H1 (cell line): Measurements from ENCODE around the gene OR8H2. TPM values are rescaled to one million over a fixed set of nuclear protein-coding genes. Genes with fewer than 3 reads are reported as not detected.
"Not testable (repeated sequence)": the region's sequence is repeated elsewhere in the genome, so short reads cannot be mapped to it uniquely, and the experiment has no call there.

ENCODE experiments used
- CTCF ChIA-PET: fragments of 300-600 bp; sonication (Branson Sonifier 250); formaldehyde crosslinking; loops from one replicate; lab custom pipeline; 2021; ENCODE audit not compliant: partially characterized antibody; lab: Charles Lee
- POLR2A ChIA-PET: fragments of 300-600 bp; sonication (Branson Sonifier 250); formaldehyde crosslinking; loops from one replicate; lab custom pipeline; 2021; ENCODE audit warnings: inconsistent platforms; ENCODE audit not compliant: partially characterized antibody; lab: Charles Lee
- DNase-seq, 2 experiments: peaks; one replicate each; pipeline versions ENCODE4 v3.0.0 to v3.0.0-alpha.2; 2010 to 2022; ENCODE audit warnings: low spot score in 2 of 2, low read depth in 1 of 2, mixed read lengths in 1 of 2
- FAIRE-seq: peaks from 2 replicates; lab custom pipeline; 2011; peaks lifted over from hg19 to GRCh38; lab: Jason Lieb, UNC
- H2AFZ ChIP-seq: 2 replicates; pipeline ENCODE4 v1.8.1; 2012; ENCODE audit warnings: low read length, inconsistent platforms
- H2AK5ac ChIP-seq: 2 replicates; pipeline ENCODE4 v1.6.1; 2013; ENCODE audit warnings: low read depth, low read length
- H2BK120ac ChIP-seq: replicated peaks from 2 replicates; pipeline ENCODE3; 2013; ENCODE audit warnings: low read depth, low read length, inconsistent platforms
- H2BK12ac ChIP-seq: 2 replicates; pipeline ENCODE4 v1.6.1; 2013; ENCODE audit warnings: low read depth, low read length
- H2BK15ac ChIP-seq: 2 replicates; pipeline ENCODE4 v1.6.1; 2013; ENCODE audit warnings: low read length
- H2BK20ac ChIP-seq: 2 replicates; pipeline ENCODE4 v1.6.1; 2013; ENCODE audit warnings: low read length
- H2BK5ac ChIP-seq: 2 replicates; pipeline ENCODE4 v1.6.1; 2013; ENCODE audit warnings: low read depth, low read length
- H3K14ac ChIP-seq: 2 replicates; pipeline ENCODE4 v1.6.1; 2013; ENCODE audit warnings: inconsistent platforms; ENCODE audit not compliant: insufficient read length
- H3K18ac ChIP-seq: 2 replicates; pipeline ENCODE4 v1.6.1; 2013; ENCODE audit warnings: low read length; ENCODE audit errors: extremely low read depth
- H3K23ac ChIP-seq: 2 replicates; pipeline ENCODE4 v1.6.1; 2013; ENCODE audit warnings: inconsistent platforms; ENCODE audit not compliant: insufficient read length
- H3K23me2 ChIP-seq: 2 replicates; pipeline ENCODE4 v1.6.1; 2013; ENCODE audit warnings: low read depth, low read length
- H3K27ac ChIP-seq: 2 replicates; pipeline ENCODE4 v1.6.1; 2011; ENCODE audit warnings: low read depth, low read length, inconsistent platforms
- H3K27me3 ChIP-seq, 4 experiments: replicated peaks in 1 of 4; 1 replicate in 1 of 4; 2 replicates in 3 of 4; pipeline versions ENCODE4 v1.6.1 to v1.8.1; 2011 to 2013; ENCODE audit warnings: low read length in 3 of 4, mild to moderate bottlenecking in 3 of 4, inconsistent platforms in 2 of 4, mixed read lengths in 2 of 4, moderate library complexity in 1 of 4; ENCODE audit not compliant: control insufficient read depth in 3 of 4, insufficient read depth in 3 of 4; ENCODE audit errors: extremely low read depth in 1 of 4
- H3K36me3 ChIP-seq, 4 experiments: 2 replicates each; pipeline versions ENCODE4 v1.6.1 to v1.8.1; 2011 to 2013; ENCODE audit warnings: mild to moderate bottlenecking in 4 of 4, low read length in 3 of 4, moderate library complexity in 2 of 4, control low read depth in 1 of 4, inconsistent platforms in 1 of 4; ENCODE audit not compliant: insufficient read depth in 4 of 4, control insufficient read depth in 2 of 4
- H3K4ac ChIP-seq: replicated peaks from 2 replicates; pipeline ENCODE3; 2013; ENCODE audit warnings: low read length, low read depth, mixed read lengths, inconsistent platforms; ENCODE audit not compliant: insufficient read length
- H3K4me1 ChIP-seq, 4 experiments: replicated peaks in 1 of 4; 1 replicate in 1 of 4; 2 replicates in 3 of 4; pipeline versions ENCODE4 v1.6.1 to v1.8.1; 2011 to 2013; ENCODE audit warnings: low read length in 3 of 4, inconsistent platforms in 2 of 4, mixed read lengths in 1 of 4; ENCODE audit not compliant: insufficient read depth in 4 of 4, control insufficient read depth in 3 of 4
- H3K4me2 ChIP-seq, 2 experiments: 2 replicates each; pipeline versions ENCODE4 v1.6.1 to v1.8.1; 2011 to 2013; ENCODE audit warnings: low read depth in 2 of 2, low read length in 2 of 2, control low read depth in 1 of 2, inconsistent platforms in 1 of 2, mild to moderate bottlenecking in 1 of 2; ENCODE audit not compliant: insufficient read depth in 1 of 2
- H3K4me3 ChIP-seq, 4 experiments: fragments of 200-600, 300-600 bp in 1 of 4; sonication (generic), shearing (Covaris generic), sonication (Bioruptor Twin) in 1 of 4; 2 replicates each; pipeline versions ENCODE4 v1.5.1 to v1.8.1; 2011 to 2016; ENCODE audit warnings: low read length in 4 of 4, low read depth in 3 of 4, control low read depth in 2 of 4, inconsistent platforms in 2 of 4, mild to moderate bottlenecking in 2 of 4, mixed read lengths in 1 of 4, moderate library complexity in 1 of 4; ENCODE audit not compliant: insufficient read depth in 2 of 4; ENCODE audit errors: extremely low read depth in 1 of 4
- H3K56ac ChIP-seq: replicated peaks from 2 replicates; pipeline ENCODE3; 2013; ENCODE audit warnings: low read depth, mild to moderate bottlenecking, mixed read lengths, low read length, inconsistent platforms; ENCODE audit not compliant: insufficient read length
- H3K79me1 ChIP-seq: 2 replicates; pipeline ENCODE4 v1.6.1; 2013; ENCODE audit warnings: low read depth, low read length, control low read depth
- H3K79me2 ChIP-seq, 2 experiments: 2 replicates each; pipeline versions ENCODE4 v1.6.1 to v1.8.1; 2012 to 2013; ENCODE audit warnings: low read length in 2 of 2, mild to moderate bottlenecking in 2 of 2, inconsistent platforms in 1 of 2; ENCODE audit not compliant: insufficient read depth in 2 of 2, control insufficient read depth in 1 of 2
- H3K9ac ChIP-seq, 4 experiments: replicated peaks in 1 of 4; 1 replicate in 1 of 4; 2 replicates in 3 of 4; pipeline versions ENCODE4 v1.6.1 to v1.8.1; 2011 to 2013; ENCODE audit warnings: low read depth in 3 of 4, low read length in 3 of 4, control low read depth in 2 of 4, mild to moderate bottlenecking in 2 of 4, moderate library complexity in 2 of 4, inconsistent platforms in 1 of 4; ENCODE audit errors: extremely low read depth in 1 of 4
- H3K9me3 ChIP-seq, 2 experiments: 2 replicates each; pipeline versions ENCODE4 v1.6.1 to v1.8.1; 2012 to 2013; ENCODE audit warnings: mild to moderate bottlenecking in 2 of 2, moderate library complexity in 2 of 2, control low read depth in 1 of 2, inconsistent platforms in 1 of 2, low read depth in 1 of 2, low read length in 1 of 2, mixed read lengths in 1 of 2; ENCODE audit not compliant: insufficient read depth in 2 of 2
- H4K20me1 ChIP-seq, 2 experiments: replicated peaks in 1 of 2; 2 replicates each; pipeline versions ENCODE3 to v1.8.1; 2011 to 2013; ENCODE audit warnings: inconsistent platforms in 2 of 2, low read length in 2 of 2, mild to moderate bottlenecking in 1 of 2; ENCODE audit not compliant: insufficient read depth in 2 of 2, control insufficient read depth in 1 of 2
- H4K5ac ChIP-seq: 2 replicates; pipeline ENCODE4 v1.6.1; 2013; ENCODE audit warnings: low read length, low read depth, mixed read lengths, inconsistent platforms; ENCODE audit not compliant: insufficient read length
- H4K8ac ChIP-seq: 2 replicates; pipeline ENCODE4 v1.8.0; 2013; ENCODE audit warnings: mild to moderate bottlenecking, moderate library complexity, low read length, inconsistent platforms; ENCODE audit not compliant: insufficient read depth; ENCODE audit errors: extremely low read depth
- H4K91ac ChIP-seq: replicated peaks from 2 replicates; pipeline ENCODE3; 2013; ENCODE audit warnings: low read length, mixed read lengths, inconsistent platforms; ENCODE audit not compliant: insufficient read length
- BRCA1 ChIP-seq: IDR thresholded peaks from 2 replicates; pipeline ENCODE4 v1.6.1; 2012; ENCODE audit warnings: low read depth, low read length, improper control_type of control experiment
- CBX5 ChIP-seq: fragments of 300-800, 300-1000 bp; sonication (generic); IDR thresholded peaks from 2 replicates; pipeline ENCODE4 v1.7.1; 2016; ENCODE audit warnings: antibody characterized with exemption, low read length, low read depth
- RFX5 ChIP-seq: IDR thresholded peaks from 2 replicates; pipeline ENCODE4 v1.6.1; 2011; ENCODE audit warnings: low read depth, low read length, improper control_type of control experiment, borderline replicate concordance
- SUZ12 ChIP-seq: fragments of 200-600 bp; sonication (generic); IDR thresholded peaks from 2 replicates; pipeline ENCODE4 v1.6.1; 2012; ENCODE audit warnings: mild to moderate bottlenecking, inconsistent platforms, low read length, moderate library complexity, mixed read lengths
- ZNF274 ChIP-seq: IDR thresholded peaks from 2 replicates; pipeline ENCODE4 v1.7.0; 2012; ENCODE audit warnings: low read length, borderline replicate concordance; ENCODE audit errors: extremely low read depth
- WGBS, 2 experiments: shearing (Covaris generic) in 1 of 2; methylation state at CpG; one replicate each; pipeline versions ENCODE4 v1.1.6 to v1.1.7; 2013 to 2015; ENCODE audit warnings: low lambda C conversion rate in 2 of 2, mixed read lengths in 2 of 2, inconsistent platforms in 1 of 2, low coverage in 1 of 2, missing lambda C conversion rate in 1 of 2; ENCODE audit not compliant: insufficient replicate concordance in 2 of 2, insufficient coverage in 1 of 2, insufficient read length in 1 of 2; ENCODE audit errors: extremely low coverage in 1 of 2, missing lambda C conversion rate in 1 of 2; 5-methylcytosine and 5-hydroxymethylcytosine counted together
- polyA plus RNA-seq, 7 experiments: library from polyadenylated mRNA; depleted of rRNA in 3 of 7; stranded (reverse) in 5 of 7; unstranded in 2 of 7; fragments of >200 nt in 5 of 7; fragments of 200-250 nt in 2 of 7; gene quantifications; 1 replicate in 5 of 7; 2 replicates in 1 of 7; 4 replicates in 1 of 7; pipeline versions ENCODE4 v1.2.1 to v1.2.3, GENCODE V29; 2011 to 2013; ENCODE audit warnings: missing spikeins in 2 of 7, mixed read lengths in 2 of 7
- total RNA-seq: library from RNA; stranded (reverse); fragmentation: NEBNext Ultra II Directional; extraction: Animal tissue kit (Norgen Biotek cat#: 25700); gene quantifications from 2 replicates; pipeline ENCODE4 v1.2.1, GENCODE V29; 2021
- TF ChIP-seq, protein P1 (sequence below): IDR thresholded peaks from 2 replicates; pipeline ENCODE4 v1.6.1; 2011; ENCODE audit warnings: low read depth, mild to moderate bottlenecking, low read length; ENCODE audit not compliant: insufficient read depth

OR8H2 gene
- total and polyA plus RNA-seq, 2 of the 8 experiments (the other 6 are each of a cell fraction or from before 2014, with no cell fraction given): not detected

GRCh38 chr11:56103210-56103737 lies at the start of gene OR8H2 (continued):
- TF ChIP-seq ZNF274 (no peak), RFX5 (no peak), SUZ12 (no peak), CBX5 (no peak), BRCA1 (no peak)
- TF ChIP-seq, protein P1, sequence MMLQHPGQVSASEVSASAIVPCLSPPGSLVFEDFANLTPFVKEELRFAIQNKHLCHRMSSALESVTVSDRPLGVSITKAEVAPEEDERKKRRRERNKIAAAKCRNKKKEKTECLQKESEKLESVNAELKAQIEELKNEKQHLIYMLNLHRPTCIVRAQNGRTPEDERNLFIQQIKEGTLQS: no peak

- H3K27me3 ChIP-seq, H3K9ac ChIP-seq, H2AFZ ChIP-seq, H3K18ac ChIP-seq, H3K56ac ChIP-seq, H3K9me3 ChIP-seq, H2BK5ac ChIP-seq, H3K4me1 ChIP-seq, H2BK15ac ChIP-seq, H3K27ac ChIP-seq, H3K36me3 ChIP-seq, H4K8ac ChIP-seq, H3K23ac ChIP-seq, H2BK120ac ChIP-seq, H3K14ac ChIP-seq, H4K91ac ChIP-seq, CTCF ChIA-PET, H2BK20ac ChIP-seq, H3K79me2 ChIP-seq, H4K20me1 ChIP-seq, POLR2A ChIA-PET, H4K5ac ChIP-seq, H3K79me1 ChIP-seq, H3K4ac ChIP-seq, H2AK5ac ChIP-seq, H2BK12ac ChIP-seq, H3K23me2 ChIP-seq: not testable (repeated sequence)
- H3K4me3 ChIP-seq: peak overlapping the region in 1 of 4 experiments; percentile 12; a peak in 1 of 8 replicates
- WGBS, 2 experiments: 52% methylated on average over 4 of the region's 4 CpGs; no CpG with 5 or more reads in 1 of the 2 experiments
- FAIRE-seq (peak; percentile 57), DNase-seq (peak in 1 of 2 experiments; percentile 10)
- 0 out of 4 replicates have a peak overlapping the region, but pooled peaks of 1 of the 2 experiments have one; percentile 2 for H3K4me2 ChIP-seq
Observed at GRCh38 chr11:56056366-56056765, 47.1 kb upstream of the OR8H2 start.
